ENCODE data around the gene TMEM239.
"Not testable (repeated sequence)": the region's sequence is repeated elsewhere in the genome, so short reads cannot be mapped to it uniquely, and the experiment has no call there.

Gene TMEM239

DNA sequence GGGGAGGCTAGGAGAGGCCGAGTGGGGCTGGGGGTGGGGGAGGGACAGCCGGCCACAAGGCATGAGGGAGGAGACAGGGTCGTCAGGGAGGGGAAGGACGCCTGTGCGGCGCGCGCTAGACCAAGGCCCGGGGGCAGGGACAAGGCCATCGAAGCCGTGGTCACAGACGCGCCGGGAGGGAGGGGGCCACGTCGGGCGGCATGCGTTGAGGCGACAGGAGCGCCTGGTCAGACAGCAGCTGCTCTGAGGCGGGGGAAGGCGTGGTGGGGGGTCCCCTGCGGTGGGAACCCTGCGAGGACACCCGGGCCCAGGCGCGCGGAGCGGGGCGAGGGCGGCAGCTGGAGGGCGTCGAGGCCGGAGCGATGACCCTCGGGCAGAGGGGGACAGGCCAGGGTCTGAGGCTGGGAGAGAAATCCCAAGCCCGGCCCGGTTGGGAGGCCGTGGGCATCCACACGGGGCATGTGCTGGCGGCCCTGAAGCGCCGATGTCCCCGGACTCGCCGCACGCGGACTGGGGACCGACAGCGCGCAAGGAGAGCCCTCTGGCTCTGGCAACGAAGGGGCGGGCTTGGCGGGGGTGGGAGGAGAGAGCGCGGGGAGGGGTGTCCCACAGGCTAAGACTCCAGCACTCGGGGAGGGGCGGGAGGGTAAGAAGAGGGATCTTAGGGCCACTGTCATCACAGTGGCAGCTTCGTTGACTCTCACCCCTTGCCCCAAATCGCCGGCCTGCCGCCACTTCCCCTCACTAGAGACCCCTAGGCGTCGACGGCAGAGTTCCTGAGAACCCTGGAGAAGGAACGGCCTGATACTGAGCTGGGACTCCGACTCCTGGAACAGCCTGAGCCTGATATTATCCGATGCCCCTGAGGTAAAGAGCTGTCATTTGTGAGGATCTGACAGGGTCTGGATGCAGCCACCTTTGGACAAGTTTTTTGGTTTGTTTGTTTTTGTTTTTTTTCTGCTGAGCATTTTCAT lies 5.0 kb downstream of the TMEM239 start:
- no peak for DNase-seq

DNA sequence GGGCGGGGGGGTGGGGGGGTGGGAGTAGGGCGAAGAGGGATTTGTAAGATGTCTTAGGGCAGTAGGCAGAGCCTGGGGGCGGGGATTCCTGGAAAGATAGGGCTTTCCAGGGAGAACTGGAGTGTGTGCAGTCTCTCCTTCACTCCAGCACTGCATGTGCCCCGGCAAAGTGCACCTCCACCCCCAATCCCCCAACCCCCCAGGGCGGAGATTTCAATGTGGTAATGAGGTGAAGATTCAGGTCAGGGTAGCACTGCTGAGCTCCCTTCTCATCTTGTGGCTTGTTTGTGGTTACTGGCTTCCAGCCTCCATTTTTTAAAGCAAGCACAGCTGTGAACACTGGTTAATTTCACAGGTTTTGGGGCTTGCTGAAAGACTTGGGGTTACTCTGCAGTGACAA lies 5.9 kb downstream of the TMEM239 start:
- DNase-seq: no peak

DNA sequence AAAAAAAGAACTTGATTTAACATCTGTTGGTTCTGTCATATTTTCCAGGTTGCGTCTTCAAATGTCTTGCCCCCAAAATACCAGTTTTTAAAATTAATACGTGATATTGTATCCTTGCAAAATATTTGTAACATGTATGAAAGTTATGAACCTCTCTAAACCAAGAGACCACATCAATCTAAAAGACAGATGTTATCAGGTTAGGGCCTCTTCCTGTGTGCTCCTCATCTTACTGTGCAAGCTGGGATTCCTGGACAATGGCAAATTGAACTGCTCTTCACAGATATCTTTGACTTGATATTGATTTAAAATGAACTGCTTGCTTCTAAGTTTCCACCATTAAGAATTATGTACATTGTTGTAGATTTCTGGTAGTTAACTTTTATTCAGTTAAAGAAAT lies 9.6 kb downstream of the TMEM239 start:
- no peak for DNase-seq

DNA sequence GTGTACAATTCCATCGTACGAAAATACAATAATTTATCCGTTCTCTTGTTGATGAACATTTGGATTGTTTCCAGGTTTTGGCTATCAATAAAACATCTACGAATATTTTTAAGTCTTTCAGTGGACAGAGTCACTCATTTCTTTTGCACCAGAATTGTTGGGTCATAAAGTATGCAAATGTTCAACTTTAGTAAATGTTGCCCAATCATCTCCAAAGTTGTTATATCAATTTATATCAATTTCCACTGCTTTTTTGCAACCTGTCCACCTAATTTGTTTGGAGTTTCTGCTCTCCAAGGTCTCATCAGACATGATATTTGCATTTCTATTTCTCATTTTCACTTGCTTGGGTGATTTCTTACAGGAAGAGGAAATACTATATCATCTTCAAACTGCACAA lies 10.5 kb downstream of the TMEM239 start:
- DNase-seq: no peak

DNA sequence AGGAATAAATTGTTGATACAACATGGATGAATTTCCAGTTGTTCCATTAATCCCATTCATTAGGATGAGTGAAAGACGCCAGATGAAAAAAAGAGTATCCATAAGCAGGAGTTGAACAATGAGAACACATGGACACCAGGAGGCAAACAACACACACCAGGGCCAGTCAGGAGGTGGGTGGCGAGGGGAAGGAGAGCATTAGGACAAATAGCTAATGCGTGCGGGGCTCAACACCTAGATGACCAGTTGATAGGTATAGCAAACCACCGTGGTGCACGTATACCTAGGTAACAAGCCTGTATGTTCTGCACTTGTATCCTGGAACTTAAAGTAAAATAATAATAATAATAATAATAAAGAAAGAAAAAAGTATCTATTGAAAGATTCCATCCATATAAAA lies 13.2 kb downstream of the TMEM239 start:
- DNase-seq: no peak

DNA sequence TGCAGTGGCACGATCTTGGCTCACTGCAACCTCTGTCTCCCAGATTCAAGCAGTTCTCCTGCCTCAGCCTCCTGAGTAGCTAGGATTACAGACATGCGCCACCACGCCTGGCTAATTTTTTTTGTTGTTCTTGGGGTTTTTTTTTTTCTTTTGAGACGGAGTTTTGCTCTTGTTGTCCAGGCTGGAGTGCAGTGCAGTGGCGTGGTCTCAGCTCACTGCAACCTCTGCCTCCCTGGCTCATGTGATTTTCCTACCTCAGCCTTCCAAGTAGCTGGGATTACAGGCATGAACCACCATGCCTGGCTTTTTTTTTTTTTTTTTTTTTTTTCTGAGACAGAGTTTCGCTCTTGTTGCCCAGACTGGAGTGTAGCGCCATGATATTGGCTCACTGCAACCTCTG lies 15.0 kb downstream of the TMEM239 start:
- DNase-seq: not testable (repeated sequence)

DNA sequence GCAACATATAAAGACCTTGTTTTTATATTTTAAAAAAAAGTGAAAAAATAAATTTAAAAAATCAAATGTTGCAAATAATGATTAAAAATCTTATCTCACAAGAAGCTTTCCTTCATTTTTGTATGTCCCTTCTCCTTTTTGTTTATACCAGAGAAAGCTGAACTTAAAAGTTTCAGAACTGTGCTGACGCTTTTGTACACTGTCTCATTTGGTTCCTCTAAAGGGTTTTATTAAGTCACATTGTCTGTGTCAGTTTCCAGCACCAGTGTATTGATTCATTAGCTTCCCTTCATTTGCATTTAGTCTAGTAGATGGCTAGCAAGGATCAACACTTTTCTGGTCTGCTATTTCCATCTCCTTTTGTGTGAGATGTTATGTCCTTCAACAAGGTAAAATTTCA lies 17.6 kb downstream of the TMEM239 start:
- DNase-seq: no peak

DNA sequence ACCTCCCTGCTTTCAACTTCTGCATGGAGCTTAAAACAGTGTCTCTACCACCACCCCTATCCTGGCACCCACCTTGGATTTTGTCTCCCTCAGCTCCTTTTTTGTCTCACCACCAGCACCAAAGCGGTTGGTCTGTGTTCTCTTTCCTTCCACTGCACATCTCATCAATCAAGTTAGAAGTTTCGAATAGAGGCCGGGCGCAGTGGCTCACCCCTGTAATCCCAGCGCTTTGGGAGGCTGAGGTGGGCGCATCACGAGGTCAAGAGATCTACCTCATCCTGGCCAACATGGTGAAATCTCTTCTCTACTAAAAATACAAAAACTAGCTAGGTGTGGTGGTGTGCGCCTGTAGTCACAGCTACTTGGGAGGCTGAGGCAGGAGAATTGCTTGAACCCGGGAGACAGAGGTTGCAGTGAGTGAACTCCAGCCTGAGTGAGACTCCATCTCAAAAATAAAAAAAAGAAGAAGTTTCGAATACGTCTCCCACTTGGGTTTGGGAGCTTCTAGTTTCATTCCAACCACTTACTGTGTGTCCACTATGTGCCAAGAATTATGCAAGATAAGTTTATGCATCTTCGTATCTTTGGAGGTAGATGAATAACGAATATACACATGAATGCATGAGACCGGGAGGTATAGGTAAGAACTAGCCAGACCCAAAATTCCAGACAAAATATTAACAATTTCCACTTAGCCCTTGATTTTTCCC lies 18.4 kb downstream of the TMEM239 start:
- no peak for DNase-seq

DNA sequence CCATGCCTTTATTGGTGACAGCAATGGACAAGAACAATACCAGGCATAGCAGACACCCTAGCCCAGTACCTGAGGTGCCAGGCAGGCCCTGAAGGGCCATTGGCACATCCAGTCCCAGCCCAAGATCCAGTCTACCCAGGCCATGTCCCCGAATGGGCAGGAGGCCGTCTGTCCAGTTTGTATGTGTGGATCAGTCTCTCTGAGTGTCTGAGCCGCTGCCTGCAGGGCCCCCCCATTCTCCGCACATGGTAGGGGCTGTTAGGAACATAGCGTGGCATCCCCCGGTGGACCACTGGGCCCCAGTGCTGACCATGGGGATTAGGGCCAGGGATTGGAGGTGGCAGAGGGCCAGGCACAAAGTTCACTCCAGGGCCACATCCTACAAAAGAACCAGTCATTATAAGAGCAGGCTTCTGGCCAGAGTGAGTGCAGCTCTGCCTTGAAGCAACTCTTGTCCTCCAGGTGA lies 19.2 kb downstream of the TMEM239 start:
- no peak for DNase-seq

DNA sequence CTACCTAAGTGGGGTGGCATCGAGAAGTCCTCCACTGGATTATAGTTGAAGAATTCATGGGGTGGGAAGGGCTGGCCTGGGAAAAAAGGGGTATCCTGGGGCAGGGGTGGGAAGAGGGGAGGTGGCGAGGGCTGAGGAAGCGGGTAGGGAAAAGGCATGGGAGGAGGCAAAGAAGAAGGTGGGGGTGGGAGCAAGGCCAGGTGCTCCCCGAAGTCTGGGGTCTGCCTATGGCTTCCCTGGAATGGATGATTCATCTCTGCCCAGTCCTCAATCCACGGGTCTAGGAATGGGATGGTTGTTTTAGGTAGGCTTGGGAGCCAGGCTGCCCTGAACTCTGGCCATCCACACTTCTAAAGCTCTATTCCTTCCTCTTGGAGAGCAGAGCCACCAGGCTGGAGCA lies 19.9 kb downstream of the TMEM239 start:
- DNase-seq: no peak

DNA sequence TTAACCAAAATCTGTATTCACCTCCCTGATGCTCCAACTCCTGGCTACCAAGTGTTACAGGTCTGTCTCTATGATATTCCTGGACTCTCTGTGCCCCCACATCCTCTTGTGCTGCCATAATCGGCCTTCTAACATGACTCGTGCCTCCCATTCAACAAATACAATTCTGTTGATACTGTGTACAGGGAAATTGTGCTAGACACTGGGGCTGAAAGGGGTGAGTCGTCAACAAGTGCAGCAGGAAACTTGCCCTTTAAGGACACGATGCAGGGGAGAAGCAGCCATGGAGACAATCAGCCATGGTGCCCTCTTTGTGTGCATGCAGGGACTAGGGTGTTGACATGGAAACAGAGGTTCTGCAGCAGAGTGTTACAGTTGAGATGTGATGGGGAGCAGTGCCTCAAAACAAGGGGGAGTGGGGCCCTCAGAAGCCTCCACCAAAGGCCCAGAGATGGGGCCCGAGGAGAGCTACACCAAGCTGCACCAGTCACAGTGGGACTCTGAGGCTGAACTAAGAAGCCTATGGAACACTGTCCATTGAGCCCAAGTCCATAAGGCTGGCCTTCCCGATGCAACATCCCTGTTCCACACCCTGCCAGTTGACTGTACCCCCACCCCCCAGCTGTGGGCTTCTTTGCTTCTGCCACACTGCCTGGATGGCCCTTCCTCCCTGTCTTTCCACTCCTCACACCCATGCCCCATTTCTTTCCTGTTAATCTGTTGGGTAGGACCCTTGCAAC lies 21.2 kb downstream of the TMEM239 start:
- DNase-seq: no peak

DNA sequence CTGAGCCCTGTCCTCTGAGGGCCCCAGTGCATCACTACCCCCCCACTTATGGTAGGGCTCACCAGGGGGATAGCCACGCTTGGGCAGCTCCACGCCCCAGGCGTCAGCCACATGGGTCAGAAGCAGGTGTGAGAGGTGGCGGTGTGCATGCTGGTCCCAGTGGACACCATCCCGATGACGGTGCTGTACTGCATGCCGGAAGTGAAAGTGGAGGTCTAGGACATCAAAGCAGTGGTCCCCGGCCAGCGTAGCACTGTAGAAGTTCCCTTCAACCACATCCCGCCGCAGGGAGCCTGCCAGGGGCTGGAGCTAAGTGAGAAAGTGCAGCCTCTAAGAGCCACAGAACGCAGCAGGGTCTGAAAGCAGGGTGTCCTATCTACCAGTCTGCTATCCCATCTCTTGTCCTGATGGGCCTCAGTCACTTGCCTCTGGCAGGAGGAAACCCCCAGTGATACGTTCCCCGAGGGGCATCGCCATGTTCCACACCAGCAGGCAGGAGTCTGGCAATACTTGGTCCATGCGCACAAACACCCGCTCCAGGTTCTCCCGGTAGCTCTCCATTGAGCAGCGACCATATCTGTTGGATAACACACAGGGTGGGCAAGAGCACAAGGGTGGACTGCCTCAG lies 22.1 kb downstream of the TMEM239 start:
- DNase-seq: no peak

DNA sequence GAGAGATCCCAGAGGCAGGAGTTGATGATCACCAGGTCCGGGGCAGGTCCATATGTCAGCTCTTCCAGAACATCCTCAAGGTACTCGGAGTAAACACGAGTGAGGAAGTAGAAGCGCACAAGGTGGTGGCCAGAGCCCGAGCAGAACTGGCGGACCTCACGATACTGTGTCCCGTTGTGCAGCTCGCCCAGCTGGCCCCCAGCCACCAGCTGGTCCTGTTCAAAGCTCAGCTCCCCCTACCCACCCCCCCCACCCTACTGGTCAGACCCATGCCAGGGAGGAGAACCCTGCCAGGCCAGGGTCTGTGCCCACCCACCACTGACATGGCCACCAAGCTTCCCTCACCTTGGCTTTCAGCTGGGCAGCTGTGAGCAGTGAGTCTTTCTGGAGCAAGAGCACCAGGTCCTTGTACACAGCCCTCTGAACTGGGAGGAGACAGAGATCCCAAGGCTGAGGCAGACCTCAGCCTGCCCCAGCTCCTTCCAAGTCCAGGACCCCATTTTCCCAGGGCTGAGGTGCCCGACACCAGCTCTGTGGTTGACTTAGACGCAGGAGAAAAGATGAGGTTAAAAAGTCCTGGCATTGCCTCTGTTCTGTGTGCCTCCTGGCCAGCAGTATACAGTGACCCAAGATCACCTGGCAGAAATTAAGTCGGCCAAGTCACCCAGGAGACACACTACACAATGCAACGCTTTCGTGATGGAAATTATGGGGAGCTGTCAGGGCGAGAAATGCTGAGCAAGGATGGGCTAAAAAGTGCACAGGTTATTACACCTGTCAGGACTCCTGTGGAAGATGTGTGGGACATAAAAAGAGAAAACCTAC lies 22.9 kb downstream of the TMEM239 start:
- no peak for DNase-seq

DNA sequence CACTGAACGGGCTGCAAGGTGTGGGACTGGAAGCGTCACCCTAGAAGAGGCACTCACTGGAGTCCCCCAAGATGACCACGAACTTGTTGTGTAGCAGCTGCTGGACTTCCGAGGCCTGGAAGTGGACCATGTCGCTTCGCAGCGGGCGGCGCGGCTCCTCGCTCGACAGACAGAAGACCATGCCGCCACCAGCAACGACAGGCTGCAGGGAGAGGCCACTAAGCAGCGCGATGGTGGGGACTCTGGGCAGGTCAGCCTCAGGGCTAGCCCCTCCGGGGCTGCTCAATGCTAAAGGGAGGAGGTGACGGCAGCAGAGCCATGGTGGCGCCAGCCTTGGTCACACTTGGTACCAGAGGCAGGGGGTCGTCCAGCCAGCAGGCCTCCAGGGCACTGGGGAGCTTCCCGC lies 23.6 kb downstream of the TMEM239 start:
- no peak for DNase-seq

DNA sequence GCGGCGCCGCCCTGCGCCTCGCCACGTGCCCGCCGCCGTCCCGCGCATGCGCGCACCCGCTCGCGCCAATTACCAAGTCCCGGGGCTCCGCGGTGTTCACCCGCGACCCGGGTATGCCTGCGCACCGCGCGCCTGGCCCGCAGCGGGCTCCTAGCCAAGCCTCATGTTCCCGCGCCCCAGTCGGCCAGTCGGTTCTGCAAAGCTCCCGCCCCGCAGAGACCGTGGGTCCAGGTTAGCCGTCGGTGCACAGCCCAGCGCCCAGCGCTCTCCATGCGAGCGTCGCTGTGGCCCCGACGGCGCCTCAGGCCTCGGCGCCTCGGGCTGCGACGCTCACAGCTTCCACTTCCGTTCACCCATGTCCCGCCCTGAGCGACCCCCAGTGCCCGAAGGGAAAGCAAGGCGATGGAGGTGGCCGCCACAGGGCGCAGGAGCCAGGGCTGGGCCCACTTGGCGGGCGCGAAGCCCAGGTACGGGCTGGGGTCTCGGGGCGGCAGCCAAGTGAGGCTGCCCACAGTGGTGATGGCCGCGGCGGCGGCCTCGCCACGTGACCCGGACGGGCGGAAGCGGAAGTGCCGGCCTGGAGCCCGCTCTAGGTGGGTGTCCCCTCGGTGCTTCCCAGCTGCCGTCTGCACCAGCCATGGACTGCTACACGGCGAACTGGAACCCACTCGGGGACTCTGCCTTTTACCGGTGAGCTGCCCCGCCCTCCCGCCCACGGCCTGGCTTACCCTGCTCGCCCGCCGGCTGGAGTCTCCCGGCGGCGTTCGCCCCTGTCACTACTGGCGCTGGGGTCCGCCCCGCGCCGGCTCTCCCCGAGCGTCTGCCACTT lies 24.2 kb downstream of the TMEM239 start, which contains the start of the genes PCED1A and VPS16:
Gene PCED1A (minus strand): TSS at position 518 of the 829 bp plus-strand sequence. CDS start 743 bp downstream, outside the sequence.
Gene VPS16 (plus strand): TSS at position 608 of the 829 bp plus-strand sequence. CDS start 30 bp downstream, at position 638.
- DNase-seq: no peak

DNA sequence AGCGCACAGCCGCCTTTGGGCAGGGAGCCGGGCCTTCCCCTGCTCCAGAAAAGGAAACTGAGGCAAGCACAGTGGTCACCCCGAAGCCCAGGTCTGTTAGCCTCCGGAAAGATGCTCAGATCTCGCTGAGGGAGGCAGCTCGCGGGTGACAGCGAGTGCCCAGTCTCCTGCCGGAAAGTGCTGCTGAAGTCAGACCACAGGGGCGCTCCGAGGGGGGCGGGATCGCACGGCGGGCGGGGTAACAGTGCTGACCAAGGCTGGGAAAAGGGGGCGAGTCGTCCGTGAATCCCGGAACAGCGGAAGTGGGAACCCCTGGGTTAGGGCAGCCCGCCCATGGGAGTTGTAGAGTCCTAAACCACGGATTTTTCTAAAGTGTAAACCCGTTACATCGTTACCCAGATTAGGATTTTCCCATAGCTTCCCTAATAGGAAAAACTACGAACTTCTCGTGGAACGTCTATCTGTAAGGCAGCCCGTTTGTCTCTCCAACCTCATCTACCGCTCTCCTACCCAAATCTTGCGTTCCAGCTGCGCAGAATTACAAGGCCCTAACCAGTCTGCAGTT lies 24.9 kb downstream of the TMEM239 start:
- no peak for DNase-seq

DNA sequence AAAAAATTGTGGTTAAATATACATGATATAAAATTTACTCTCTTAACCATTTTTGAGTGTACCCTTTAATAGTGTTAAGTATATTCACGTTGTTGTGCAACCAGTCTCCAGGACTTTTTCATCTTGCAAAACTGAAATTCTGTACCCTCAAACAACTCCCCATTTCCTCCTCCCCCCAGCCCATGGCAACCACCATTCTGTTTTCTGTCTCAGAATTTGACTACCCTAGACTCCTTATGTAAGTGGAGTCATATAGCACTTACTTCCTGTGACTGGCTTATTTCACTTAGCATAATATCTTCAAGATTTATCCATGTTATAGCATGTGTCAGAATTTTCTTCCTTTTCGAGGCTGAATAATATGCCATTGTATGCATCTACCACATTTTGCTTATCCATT lies 29.4 kb downstream of the TMEM239 start:
- DNase-seq: no peak

DNA sequence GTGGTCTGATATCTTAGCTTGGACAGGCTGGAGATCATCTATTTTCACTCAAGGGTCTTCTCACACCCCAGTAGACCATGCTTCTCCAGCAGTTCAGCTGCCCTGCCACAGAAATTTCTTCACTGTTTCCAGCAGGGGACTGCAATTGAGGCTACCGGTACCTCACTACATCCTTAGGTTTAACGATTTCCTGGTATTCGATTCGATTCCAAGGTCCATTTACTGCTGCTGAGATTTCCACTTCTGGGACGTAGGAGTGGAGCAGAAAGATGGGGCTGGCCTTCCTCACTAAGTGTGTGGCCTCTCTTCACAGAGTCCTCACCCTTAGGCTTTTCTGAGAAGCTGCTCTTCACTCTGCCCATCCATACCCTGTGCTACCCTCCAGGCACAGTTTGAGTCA lies 30.5 kb downstream of the TMEM239 start:
- DNase-seq: no peak

DNA sequence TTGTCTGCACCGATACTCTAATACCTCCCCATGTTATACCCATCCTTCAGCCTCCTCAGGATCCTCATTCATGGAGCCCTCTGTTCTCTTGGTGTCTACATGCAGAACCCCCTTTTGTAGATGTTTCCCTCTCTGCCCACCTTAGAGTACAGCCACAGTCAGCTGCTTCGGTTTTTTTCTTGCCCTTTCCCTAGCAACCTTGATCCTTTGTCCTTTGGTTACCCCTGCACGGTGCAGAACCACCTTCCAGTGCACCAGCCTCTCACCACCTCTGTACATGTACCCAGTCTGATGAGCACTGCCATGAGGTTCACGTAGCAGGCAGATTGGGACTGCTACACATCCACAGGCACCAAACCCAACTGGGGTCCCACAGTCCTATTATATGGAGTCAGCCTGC lies 31.6 kb downstream of the TMEM239 start:
- DNase-seq: no peak

DNA sequence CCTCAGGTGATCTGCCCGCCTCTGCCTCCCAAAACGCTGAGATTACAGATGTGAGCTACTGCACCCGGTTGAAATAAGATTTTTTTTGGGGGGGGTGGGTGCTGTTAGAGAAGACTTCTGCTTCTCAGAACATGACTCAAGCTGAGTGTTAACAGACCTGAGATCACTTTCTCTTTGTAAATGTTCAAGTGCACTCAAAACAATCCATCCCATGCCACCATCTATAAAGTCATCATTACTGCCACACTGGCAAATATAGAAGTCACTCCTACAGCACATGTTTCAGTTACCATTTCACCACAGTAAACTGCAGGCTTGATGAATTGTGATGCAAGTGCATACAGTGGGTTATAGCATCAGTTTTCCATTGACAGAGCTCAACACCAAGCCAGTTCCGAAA lies 33.4 kb downstream of the TMEM239 start:
- no peak for DNase-seq

Data from NCI-H2081 treated with DMSO at 0.1 percent for 48 hours (cell line).